ENCODE data around the gene AGRN.

- no peak for TF ChIP-seq CTCF (IDR thresholded peaks at IDR 0.05)
- TF ChIP-seq EP300 (IDR thresholded peaks at IDR 0.05): no peak
- no peak for TF ChIP-seq POLR2A (IDR thresholded peaks at IDR 0.05)
Observed at GRCh38 chr1:997713-997992, 22.3 kb upstream of the AGRN start.

Measured in ovary (tissue), 3 donors.